Activated CD8-positive, alpha-beta T cell treated with anti-CD3 and anti-CD28 coated beads for 36 hours (primary cell): ENCODE results near the gene PEPD. TPM values are rescaled to one million over a fixed set of nuclear protein-coding genes. Genes with fewer than 3 reads are reported as not detected.

Source experiments
- ATAC-seq: fragments of 200-7000 bp; cut with Tn5 transposase; one replicate; pipeline ENCODE4 v1.10.0; 2021; ENCODE audit warnings: mild to moderate bottlenecking, moderate library complexity
- CTCF ChIA-PET: fragments of 350-600 bp; sonication (Branson Sonifier 250); formaldehyde crosslinking; loops from one replicate; lab custom pipeline; 2021; ENCODE audit warnings: antibody characterized with exemption; lab: Charles Lee
- POLR2A ChIA-PET: fragments of 350-600 bp; sonication (Branson Sonifier 250); formaldehyde crosslinking; loops from one replicate; lab custom pipeline; 2021; ENCODE audit warnings: antibody characterized with exemption; lab: Charles Lee
- DNase-seq: peaks from one replicate; pipeline ENCODE4 v3.0.0-alpha.2; 2020
- H3K27ac Mint-ChIP-seq: one replicate; pipeline ENCODE4 v1.8.0; 2021; ENCODE audit warnings: mild to moderate bottlenecking, mixed read lengths
- H3K27me3 Mint-ChIP-seq: one replicate; pipeline ENCODE4 v1.8.0; 2021; ENCODE audit warnings: mixed read lengths
- H3K36me3 Mint-ChIP-seq: one replicate; pipeline ENCODE4 v1.8.0; 2021; ENCODE audit warnings: low read depth, mixed read lengths
- H3K4me1 Mint-ChIP-seq: one replicate; pipeline ENCODE4 v1.8.0; 2021; ENCODE audit warnings: low read depth, mixed read lengths
- H3K4me3 Mint-ChIP-seq: one replicate; pipeline ENCODE4 v1.8.0; 2021; ENCODE audit warnings: mild to moderate bottlenecking, moderate library complexity, mixed read lengths
- H3K9me3 Mint-ChIP-seq: one replicate; pipeline ENCODE4 v1.8.0; 2021; ENCODE audit warnings: mixed read lengths
- CTCF ChIP-seq: fragments of 200-600 bp; IDR thresholded peaks from one replicate; pipeline ENCODE4 v1.8.0; 2022; ENCODE audit warnings: antibody characterized with exemption, mild to moderate bottlenecking
- intact Hi-C: fragments of 100-400 bp; cut with micrococcal nuclease; formaldehyde crosslinking; loops from one replicate; pipeline ENCODE4 v1.10.0; 2022
- total RNA-seq, 2 experiments: library from RNA; stranded (reverse); gene quantifications; one replicate each; pipeline ENCODE4 v1.2.3, GENCODE V29; 2021

The PEPD gene
- total RNA-seq, 2 experiments from 2014 or later: 32.6 to 34.6 TPM

GRCh38 chr19:33387351-33388230 is 134.0 kb downstream of the PEPD start:
- TF ChIP-seq CTCF: no peak
- intact Hi-C loops: no loop called here
- peaks cover 2% of the 10 kb centered on the region for H3K4me1 Mint-ChIP-seq
- no peaks in the 10 kb centered on the region for H3K9me3 Mint-ChIP-seq
- CTCF ChIA-PET: interaction anchor here (0.8 to 1.4 kb wide), 2 partner anchors 18 to 28 kb away, joined by 3 read pairs; no protein-coding TSS in a partner anchor
- ATAC-seq: no peak
- peaks cover 2% of the 10 kb centered on the region for H3K36me3 Mint-ChIP-seq
- no peak overlapping the region for H3K27ac Mint-ChIP-seq
- no peak for DNase-seq
- H3K4me3 Mint-ChIP-seq: no peak overlapping the region
- H3K27me3 Mint-ChIP-seq: no peaks in the 10 kb centered on the region
- POLR2A ChIA-PET: interaction anchor here (1.5 kb wide), 1 partner anchor 10 kb away, joined by 5 read pairs; no protein-coding TSS in a partner anchor

GRCh38 chr19:33386361-33386858 is 135.2 kb downstream of the PEPD start:
- peaks cover 5% of the 10 kb centered on the region for H3K4me1 Mint-ChIP-seq
- no peak overlapping the region for H3K4me3 Mint-ChIP-seq
- intact Hi-C loops: no loop called here
- CTCF ChIA-PET: interaction anchor here (0.7 to 2.1 kb wide), 2 partner anchors 20 to 102 kb away, joined by 3 to 5 read pairs; no protein-coding TSS in a partner anchor
- no peaks in the 10 kb centered on the region for H3K27me3 Mint-ChIP-seq
- no peak for DNase-seq
- POLR2A ChIA-PET: interaction anchor here (0.7 kb wide), 1 partner anchor 10 kb away, joined by 3 read pairs; no protein-coding TSS in a partner anchor
- H3K9me3 Mint-ChIP-seq: no peaks in the 10 kb centered on the region
- H3K27ac Mint-ChIP-seq: no peak overlapping the region
- ATAC-seq: no peak
- H3K36me3 Mint-ChIP-seq: peaks cover 5% of the 10 kb centered on the region
- TF ChIP-seq CTCF: no peak

GRCh38 chr19:33385956-33386355 is 135.6 kb downstream of the PEPD start:
- Mint-ChIP-seq H3K4me1 (peaks cover 7% of the 10 kb centered on the region), H3K9me3 (no peaks in the 10 kb centered on the region), H3K4me3 (no peak overlapping the region), H3K27me3 (no peaks in the 10 kb centered on the region), H3K27ac (no peak overlapping the region), H3K36me3 (peaks cover 10% of the 10 kb centered on the region)
- intact Hi-C loops: no loop called here
- no peak for ATAC-seq
- no peak for DNase-seq
- POLR2A ChIA-PET: interaction anchor here (0.7 kb wide), 1 partner anchor 9 kb away, joined by 3 read pairs; no protein-coding TSS in a partner anchor
- CTCF ChIA-PET: interaction anchor here (0.7 to 2.1 kb wide), 2 partner anchors 21 to 101 kb away, joined by 3 to 5 read pairs; no protein-coding TSS in a partner anchor
- TF ChIP-seq CTCF: no peak

GRCh38 chr19:33384983-33385382 is 136.6 kb downstream of the PEPD start:
- H3K27ac Mint-ChIP-seq: no peak overlapping the region
- H3K36me3 Mint-ChIP-seq: peaks cover 13% of the 10 kb centered on the region
- POLR2A ChIA-PET: no interaction called here
- intact Hi-C loops: no loop called here
- ATAC-seq (no peak), DNase-seq (no peak)
- CTCF ChIA-PET: interaction anchor here (2.1 kb wide), 1 partner anchor 22 kb away, joined by 5 read pairs; no protein-coding TSS in a partner anchor
- no peaks in the 10 kb centered on the region for H3K9me3 Mint-ChIP-seq
- H3K27me3 Mint-ChIP-seq: no peaks in the 10 kb centered on the region
- no peak for TF ChIP-seq CTCF
- no peak overlapping the region for H3K4me3 Mint-ChIP-seq
- H3K4me1 Mint-ChIP-seq: peaks cover 11% of the 10 kb centered on the region
